ENCODE data around the gene LY6G6C.

GRCh38 chr6:31712296-31712695, 9.2 kb downstream of the LY6G6C start:
- TF ChIP-seq, protein P1, sequence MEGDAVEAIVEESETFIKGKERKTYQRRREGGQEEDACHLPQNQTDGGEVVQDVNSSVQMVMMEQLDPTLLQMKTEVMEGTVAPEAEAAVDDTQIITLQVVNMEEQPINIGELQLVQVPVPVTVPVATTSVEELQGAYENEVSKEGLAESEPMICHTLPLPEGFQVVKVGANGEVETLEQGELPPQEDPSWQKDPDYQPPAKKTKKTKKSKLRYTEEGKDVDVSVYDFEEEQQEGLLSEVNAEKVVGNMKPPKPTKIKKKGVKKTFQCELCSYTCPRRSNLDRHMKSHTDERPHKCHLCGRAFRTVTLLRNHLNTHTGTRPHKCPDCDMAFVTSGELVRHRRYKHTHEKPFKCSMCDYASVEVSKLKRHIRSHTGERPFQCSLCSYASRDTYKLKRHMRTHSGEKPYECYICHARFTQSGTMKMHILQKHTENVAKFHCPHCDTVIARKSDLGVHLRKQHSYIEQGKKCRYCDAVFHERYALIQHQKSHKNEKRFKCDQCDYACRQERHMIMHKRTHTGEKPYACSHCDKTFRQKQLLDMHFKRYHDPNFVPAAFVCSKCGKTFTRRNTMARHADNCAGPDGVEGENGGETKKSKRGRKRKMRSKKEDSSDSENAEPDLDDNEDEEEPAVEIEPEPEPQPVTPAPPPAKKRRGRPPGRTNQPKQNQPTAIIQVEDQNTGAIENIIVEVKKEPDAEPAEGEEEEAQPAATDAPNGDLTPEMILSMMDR (IDR thresholded peaks at IDR 0.05): no peak
- no peak for TF ChIP-seq EZH2 (IDR thresholded peaks at IDR 0.05)
- TF ChIP-seq EZH2phosphoT487 (IDR thresholded peaks at IDR 0.05): no peak

Measured in neural progenitor cell (in vitro differentiated cells).